AG09319 (cell line): ENCODE results near the gene KRTAP19-2.
"Not testable (repeated sequence)": the region's sequence is repeated elsewhere in the genome, so short reads cannot be mapped to it uniquely, and the experiment has no call there.

Source experiments
- DNase-seq: peaks from one replicate; pipeline ENCODE4 v3.0.0-alpha.2; 2010; ENCODE audit warnings: low read depth; ENCODE audit errors: extremely low read depth
- CTCF ChIP-seq: IDR thresholded peaks from 2 replicates; pipeline ENCODE4 v1.5.1; 2011; ENCODE audit warnings: low read depth, mild to moderate bottlenecking, inconsistent platforms, low read length, moderate library complexity

KRTAP19-2 gene, protein sequence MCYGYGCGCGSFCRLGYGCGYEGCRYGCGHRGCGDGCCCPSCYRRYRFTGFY

GRCh38 chr21:30487336-30487735 lies at the start of gene KRTAP19-2:
Gene KRTAP19-2, minus strand, starts transcription at chr21:30487436. Its CDS starts 88 bp downstream, at chr21:30487348.
- no peak for TF ChIP-seq CTCF
- DNase-seq, result no peak

- TF ChIP-seq CTCF, result no peak
- no peak for DNase-seq
Observed at GRCh38 chr21:30518876-30519275, 31.6 kb upstream of the KRTAP19-2 start.

DNA sequence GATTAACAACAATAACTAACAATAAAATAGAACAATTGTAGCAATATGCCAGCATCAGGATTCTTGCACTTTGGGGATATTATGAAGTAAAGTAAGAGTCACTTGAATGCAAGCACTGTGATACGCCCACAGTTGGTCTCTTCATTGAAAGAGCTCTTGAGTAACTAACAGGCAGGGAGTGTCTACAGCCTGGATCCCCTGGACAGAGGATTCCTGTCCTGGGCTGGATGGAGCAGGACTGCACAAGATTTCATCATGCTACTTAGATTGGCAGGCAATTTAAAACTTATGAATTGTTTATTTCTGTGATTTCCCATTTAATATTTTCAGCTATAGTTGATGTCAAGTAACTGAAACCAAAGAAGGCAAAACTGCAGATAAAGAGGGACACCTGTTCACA lies 28.4 kb upstream of the KRTAP19-2 start:
- no peak for DNase-seq
- TF ChIP-seq CTCF, result no peak

GRCh38 chr21:30505621-30506205 lies 18.5 kb upstream of the KRTAP19-2 start:
- DNase-seq, result not testable (repeated sequence)

GRCh38 chr21:30502041-30502440 lies 14.8 kb upstream of the KRTAP19-2 start, which contains the start of gene KRTAP19-5:
Gene KRTAP19-5, minus strand, starts transcription at chr21:30502141. Its CDS starts 51 bp downstream, at chr21:30502090.
- TF ChIP-seq CTCF, result no peak
- DNase-seq, result no peak

DNA sequence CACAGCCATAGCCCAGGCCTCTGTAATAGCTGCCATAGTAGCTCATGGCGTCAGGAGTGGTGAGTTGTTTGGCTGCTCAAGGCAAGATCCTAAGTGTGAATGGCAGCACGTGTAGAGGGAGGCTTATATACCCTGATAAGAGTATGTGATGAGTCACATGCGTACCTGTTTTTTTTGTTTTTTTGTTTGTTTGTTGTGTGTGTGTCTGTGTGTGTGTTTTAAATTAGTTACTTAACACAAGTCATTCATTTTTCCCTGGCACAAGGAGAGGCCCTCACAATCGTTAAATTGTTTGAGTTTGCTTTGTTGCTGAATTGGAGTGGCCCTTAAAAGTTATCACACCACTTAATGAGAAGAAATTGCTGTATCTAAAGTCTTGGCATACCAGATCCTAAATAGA lies 9.8 kb upstream of the KRTAP19-2 start, which contains the start of gene KRTAP19-4:
Gene KRTAP19-4, minus strand, starts transcription at position 101 of the 400 bp plus-strand sequence. Its CDS starts 55 bp downstream, at position 46.
- no peak for DNase-seq
- no peak for TF ChIP-seq CTCF

- DNase-seq, result no peak
- TF ChIP-seq CTCF, result no peak
Observed at GRCh38 chr21:30491963-30492428, 4.8 kb upstream of the KRTAP19-2 start, which contains the start of gene KRTAP19-3. Gene KRTAP19-3, minus strand, starts transcription at chr21:30492013. Its CDS starts 56 bp downstream, at chr21:30491957.
